ENCODE results near the gene FBXL2.

FBXL2 gene, protein sequence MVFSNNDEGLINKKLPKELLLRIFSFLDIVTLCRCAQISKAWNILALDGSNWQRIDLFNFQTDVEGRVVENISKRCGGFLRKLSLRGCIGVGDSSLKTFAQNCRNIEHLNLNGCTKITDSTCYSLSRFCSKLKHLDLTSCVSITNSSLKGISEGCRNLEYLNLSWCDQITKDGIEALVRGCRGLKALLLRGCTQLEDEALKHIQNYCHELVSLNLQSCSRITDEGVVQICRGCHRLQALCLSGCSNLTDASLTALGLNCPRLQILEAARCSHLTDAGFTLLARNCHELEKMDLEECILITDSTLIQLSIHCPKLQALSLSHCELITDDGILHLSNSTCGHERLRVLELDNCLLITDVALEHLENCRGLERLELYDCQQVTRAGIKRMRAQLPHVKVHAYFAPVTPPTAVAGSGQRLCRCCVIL

GRCh38 chr3:33277193-33277882, at the start of gene FBXL2:
Gene FBXL2 (plus strand): TSS chr3:33277442. CDS start chr3:33277513, 71 bp downstream.
- no peak for DNase-seq (ENCODE audit: low read depth in 1 of 2, low spot score in 1 of 2)

DNA sequence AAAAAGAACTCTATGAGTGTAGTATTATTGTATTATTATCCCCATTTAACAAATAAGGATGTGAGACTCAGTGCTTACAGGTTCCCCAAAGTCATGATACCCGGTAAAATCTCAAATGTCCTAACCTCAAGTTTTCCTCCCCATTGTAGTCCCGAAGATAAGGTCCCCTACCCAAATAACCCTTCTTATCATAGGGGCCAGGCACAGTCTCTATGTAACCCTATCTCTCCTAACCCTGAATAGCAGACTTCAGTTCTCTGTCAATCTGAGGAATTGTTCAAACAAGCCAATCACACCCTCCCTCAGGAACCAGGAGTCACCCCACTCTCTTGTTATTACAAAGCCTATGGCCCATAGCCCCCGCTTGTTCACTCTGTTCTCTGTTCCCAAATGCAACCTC, 48.2 kb upstream of the FBXL2 start:
- no peak for DNase-seq (ENCODE audit: low read depth in 1 of 2, low spot score in 1 of 2)

GRCh38 chr3:33229947-33230346, 47.3 kb upstream of the FBXL2 start:
- DNase-seq (ENCODE audit: low read depth in 1 of 2, low spot score in 1 of 2): no peak

DNA sequence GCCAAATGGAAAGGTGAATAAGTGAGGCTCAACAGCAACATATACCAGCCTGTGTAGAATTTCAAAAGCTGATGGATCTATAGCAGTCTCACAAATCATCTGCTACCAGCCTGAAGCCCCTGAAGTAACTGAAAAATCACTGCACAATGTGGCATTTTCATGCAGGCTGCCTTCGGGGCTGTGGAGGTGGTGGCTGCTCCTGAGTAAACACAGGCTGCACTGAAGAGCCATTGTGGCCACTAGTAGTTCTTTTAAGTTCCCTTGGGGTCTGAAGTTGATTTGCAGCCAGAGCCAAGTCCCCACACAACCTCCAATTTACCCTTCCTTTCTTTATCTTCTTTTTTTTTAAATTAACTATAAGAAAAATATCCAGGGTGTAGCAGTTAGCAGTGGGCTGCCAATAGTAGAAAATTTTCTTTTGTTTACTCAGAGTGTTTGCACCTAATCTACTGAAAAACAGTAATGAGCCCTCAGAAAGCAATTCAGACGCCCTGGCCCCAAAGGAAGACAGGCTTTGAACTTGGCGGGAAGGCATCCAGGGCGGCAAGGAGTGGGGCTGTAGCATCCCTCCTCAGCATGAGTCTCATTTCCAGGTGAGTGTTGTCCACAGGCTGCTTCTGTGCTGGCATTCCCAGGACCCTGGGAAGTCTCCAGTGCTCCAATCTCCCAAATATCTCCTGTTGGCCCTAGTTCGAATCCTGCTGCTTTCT, 45.3 kb upstream of the FBXL2 start:
- no peak for DNase-seq (ENCODE audit: low read depth in 1 of 2, low spot score in 1 of 2)

DNA sequence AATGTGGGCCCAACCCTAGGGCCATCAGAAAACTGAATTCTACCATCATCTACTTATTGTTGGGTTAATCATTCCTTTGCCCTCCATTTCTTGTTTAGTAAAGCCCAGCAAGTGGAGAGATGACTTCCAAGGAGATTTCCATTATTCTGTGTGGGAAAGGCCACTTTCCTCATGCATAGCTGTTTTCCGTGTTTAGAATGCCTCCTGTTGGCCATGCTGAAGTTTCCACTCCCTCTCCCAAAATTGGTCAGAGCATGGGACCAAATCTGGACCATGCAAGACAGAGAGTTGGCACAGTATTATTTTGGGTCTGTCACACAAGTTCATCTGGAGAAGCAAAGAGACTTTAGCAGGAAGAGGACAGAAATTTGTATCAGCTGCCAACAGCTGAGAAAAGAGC, 43.4 kb upstream of the FBXL2 start:
- DNase-seq (ENCODE audit: low read depth in 1 of 2, low spot score in 1 of 2): no peak

- no peak for DNase-seq (ENCODE audit: low read depth in 1 of 2, low spot score in 1 of 2)
Measured at GRCh38 chr3:33236005-33236404, 41.2 kb upstream of the FBXL2 start.

DNA sequence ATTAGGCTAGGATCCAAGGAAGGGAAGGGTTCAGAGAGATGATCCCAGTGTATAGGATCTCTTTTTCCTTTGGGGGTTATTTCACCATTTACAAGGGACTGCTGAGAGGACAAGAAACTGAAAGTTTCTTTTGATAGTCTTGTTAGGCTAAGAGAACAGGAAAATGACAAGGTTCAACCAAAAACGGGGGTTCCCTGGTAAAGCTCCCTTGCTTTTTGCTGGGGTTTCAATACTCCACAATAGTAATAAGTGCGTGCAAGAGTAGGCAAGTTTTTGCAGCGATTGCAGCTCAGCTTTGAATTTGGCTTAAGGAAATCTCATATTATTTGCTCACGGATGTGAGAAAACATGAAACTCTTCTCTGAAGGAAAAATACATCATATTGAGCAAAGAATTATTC, 39.8 kb upstream of the FBXL2 start:
- DNase-seq (ENCODE audit: low read depth in 1 of 2, low spot score in 1 of 2): no peak

- DNase-seq (ENCODE audit: low read depth in 1 of 2, low spot score in 1 of 2): no peak
Measured at GRCh38 chr3:33238923-33239322, 38.3 kb upstream of the FBXL2 start.

DNA sequence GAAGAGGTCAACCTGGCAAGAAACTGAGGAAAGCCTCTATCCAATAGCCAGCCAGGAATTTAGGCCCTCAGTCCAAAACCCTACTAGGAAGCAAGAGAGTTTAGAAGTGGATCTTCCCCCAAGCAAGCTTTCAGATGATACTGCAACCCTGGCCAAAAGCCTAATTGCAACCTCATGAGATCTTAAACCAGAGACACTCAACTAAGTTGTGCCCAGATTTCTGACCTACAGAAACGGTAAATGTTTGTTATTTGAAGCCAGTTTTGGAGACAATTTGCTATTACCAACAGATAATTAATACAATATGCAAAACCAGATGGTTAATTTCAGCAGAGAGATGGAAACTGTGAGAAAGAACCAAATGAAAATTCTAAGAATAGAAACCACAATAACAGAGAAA, 37.0 kb upstream of the FBXL2 start:
- no peak for DNase-seq (ENCODE audit: low read depth in 1 of 2, low spot score in 1 of 2)

DNA sequence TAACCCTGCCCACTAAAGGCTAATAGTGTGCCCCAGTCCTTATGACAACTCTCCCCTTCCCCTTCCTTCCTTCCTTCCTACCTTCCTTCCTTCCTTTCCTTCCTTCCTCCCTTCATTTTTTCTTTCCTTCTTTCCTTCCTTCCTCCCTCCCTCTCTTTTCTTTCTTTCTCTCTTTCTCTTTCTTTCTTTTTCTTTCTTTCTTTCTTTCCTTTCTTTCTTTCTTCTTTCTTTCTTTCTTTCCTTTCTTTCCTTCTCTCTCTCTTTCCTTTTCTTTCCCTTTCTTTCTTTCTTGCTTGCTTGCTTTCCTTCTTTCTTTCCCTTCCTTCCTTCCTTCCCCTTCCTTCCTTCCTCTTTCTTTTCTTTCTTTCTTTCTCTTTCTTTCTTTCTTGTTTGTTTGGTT, 30.5 kb upstream of the FBXL2 start:
- no peak for DNase-seq (ENCODE audit: low read depth in 1 of 2, low spot score in 1 of 2)

DNA sequence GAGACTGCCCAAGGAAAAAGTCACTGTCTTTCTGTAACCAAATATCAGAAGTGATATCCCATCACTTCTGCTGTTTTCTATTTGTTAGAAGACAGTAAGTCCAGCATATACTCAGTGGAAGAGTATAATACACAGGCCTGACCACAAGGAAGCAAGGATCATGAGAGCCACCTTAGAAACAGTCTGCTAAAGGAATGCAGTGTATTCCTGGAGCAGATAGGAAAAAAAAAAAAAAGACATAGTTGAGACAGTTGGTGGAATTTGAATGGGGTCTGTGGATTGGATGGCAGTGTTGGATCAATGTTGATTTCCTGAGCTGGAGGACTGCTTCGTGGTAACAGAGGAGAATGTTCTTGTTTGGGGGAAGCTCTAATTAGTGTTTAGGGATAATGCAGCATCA, 26.5 kb upstream of the FBXL2 start:
- DNase-seq (ENCODE audit: low read depth in 1 of 2, low spot score in 1 of 2): no peak

DNA sequence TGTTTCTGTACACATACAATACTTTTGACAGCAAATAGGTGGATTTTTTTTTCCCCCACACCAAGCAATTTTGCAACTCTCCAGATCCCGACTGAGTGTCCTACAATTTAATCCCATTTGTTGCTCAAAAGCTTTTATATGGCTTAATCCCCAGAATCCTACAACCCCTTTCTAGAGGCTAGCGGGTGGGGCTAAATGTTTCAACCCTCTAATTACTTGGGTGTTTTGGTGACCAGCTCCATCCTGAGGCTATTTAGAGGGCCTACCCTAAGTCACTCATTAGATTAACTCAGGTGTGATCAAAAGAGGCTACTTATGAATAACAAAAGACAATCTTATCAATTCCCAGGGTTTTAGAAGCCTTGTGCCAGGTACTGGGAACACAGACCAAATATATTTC, 21.0 kb upstream of the FBXL2 start:
- DNase-seq (ENCODE audit: low read depth in 1 of 2, low spot score in 1 of 2): no peak

DNA sequence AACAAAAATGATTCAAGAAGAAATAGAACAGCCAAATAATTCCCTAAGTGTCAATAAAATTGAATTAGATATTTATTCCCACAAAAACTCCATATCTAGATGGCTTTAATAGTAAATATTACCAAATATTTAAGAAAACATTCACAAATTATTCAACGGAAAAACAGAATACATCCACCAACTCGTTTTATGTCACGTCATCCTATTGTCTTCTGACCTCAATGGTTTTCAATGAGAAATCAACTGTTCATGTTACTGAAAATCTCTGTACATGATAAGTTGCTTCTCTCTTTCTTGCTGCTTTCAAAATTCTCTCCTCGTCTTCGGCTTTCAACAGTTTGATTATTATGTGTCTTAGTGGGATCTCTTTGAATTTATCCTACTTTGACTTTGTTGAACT, 17.1 kb upstream of the FBXL2 start:
- DNase-seq (ENCODE audit: low read depth in 1 of 2, low spot score in 1 of 2): no peak

- no peak for DNase-seq (ENCODE audit: low read depth in 1 of 2, low spot score in 1 of 2)
Measured at GRCh38 chr3:33269385-33269784, 7.9 kb upstream of the FBXL2 start.

DNA sequence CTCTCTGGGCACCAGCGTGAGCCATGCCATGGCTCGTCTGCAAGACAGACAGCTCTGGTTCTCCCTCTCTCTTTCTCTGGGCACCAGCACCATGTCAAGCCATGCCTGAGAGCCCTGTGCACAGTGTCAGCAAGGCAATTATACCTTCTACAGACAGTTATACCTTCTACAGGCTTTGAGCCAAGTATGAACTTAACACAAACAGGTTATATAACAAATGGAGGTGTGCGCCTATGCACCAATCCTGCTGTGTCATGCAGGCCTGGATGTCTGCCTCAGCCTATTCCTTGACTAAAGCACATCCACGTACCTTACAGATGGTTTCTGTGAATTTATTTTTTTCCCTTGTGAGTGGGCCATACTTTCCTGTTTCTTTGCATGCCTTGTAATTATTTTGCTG, 5.9 kb upstream of the FBXL2 start:
- no peak for DNase-seq (ENCODE audit: low read depth in 1 of 2, low spot score in 1 of 2)

DNA sequence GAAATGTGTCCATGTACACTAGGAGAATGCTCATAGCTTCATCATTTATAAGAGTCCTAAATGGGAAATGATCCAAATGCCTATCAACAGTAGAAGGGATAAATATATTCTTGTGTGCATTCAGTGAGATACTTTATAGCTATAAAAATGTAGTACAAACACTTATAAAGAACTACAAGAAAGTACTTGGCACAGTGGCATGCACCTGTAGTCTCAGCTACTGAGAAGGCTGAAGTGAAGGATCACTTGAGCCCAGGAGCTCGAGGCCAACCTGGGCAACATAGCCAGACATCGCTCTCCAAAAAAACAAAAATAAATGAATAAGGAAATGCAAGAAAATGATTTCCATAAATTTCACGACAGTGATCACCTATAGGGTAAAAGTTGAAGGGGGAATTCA, 3.6 kb upstream of the FBXL2 start:
- no peak for DNase-seq (ENCODE audit: low read depth in 1 of 2, low spot score in 1 of 2)

- DNase-seq (ENCODE audit: low read depth in 1 of 2, low spot score in 1 of 2): no peak
Measured at GRCh38 chr3:33278163-33278562, 921 bp downstream of the FBXL2 start.

- DNase-seq (ENCODE audit: low read depth in 1 of 2, low spot score in 1 of 2): no peak
Measured at GRCh38 chr3:33287672-33288282, 10.5 kb downstream of the FBXL2 start.

DNA sequence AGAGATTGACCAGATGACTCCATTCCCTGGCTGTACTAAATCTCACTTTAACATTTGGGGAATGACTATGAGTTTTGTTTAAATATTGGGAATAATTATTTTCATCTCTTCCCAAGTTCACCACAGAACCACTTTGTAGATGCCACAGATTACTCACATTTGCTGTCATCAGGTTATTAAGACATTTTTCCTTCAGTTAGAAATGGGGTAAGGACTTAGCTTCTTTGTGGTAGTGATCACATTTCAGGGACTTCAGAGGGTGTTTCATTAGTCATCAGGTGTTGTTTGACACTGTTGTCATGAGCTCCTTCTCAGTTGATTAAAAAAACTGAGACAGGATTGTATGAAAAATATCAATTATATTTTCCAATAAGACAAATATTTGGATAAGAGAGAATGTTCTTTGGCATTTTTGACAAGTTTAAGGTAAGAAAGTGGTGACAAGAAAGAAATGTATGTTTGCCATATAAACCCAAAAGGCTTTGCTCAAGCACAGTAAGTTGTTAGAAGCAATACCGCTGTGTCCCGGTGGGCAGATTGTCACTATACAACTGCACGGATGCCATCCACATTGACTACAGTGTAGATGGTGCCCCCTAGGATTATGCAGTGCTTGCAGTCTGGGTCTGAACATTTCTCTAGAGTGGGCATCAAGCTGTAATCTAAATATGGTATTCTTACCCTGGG, 22.3 kb downstream of the FBXL2 start:
- DNase-seq (ENCODE audit: low read depth in 1 of 2, low spot score in 1 of 2): no peak

DNA sequence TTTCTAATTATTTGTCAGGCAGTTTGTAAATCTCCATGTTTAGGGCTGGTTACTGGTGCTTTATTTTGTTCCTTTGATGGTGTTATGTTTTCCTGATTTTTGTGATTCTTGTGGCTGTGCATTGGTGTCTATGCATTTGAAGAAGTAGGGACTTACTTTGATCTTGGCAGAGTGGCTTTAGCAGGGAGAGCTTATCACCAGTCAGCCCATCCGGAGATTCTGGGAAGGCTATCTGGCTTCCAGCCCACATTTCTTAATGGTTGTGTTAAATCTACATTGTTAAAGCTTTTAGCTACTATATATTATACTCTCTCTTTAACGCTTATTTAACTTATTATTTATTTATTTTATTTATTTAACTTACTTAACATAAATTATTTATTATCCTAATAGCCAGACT, 35.1 kb downstream of the FBXL2 start:
- no peak for DNase-seq (ENCODE audit: low read depth in 1 of 2, low spot score in 1 of 2)

DNA sequence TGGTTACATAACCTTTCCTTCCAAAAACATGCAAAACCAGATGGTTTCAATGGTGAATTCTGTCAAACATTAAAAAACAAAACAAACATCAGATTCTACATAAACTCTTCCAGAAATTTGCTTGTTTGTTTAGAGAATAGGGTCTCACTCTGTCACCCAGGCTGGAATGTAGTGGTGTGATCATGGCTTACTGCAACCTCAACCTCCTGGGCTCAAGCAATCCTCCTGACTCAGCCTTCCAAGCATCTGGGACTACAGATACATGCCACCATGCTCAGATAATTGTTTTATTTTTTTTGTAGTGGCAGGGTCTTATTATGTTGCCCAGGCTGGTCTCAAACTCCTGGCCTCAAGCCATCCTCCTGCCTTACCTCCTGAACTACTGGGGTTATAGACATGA, 36.1 kb downstream of the FBXL2 start:
- DNase-seq (ENCODE audit: low read depth in 1 of 2, low spot score in 1 of 2): no peak

Measured in activated T-helper 1 cell treated with anti-CD3 and anti-CD28 coated beads, Interleukin-2, amount 50 U/mL, for 16 hours (primary cell).